Activated B cell treated with CpG ODN at 0.5 μM for 24 hours (primary cell): ENCODE measurements around the gene MRPL9. TPM values are rescaled to one million over a fixed set of nuclear protein-coding genes. Genes with fewer than 3 reads are reported as not detected.

ENCODE experiments used
- ATAC-seq: fragments of 200-7000 bp; cut with Tn5 transposase; one replicate; pipeline ENCODE4 v1.10.0; 2021; ENCODE audit warnings: low read depth, mild to moderate bottlenecking, moderate library complexity
- CTCF ChIA-PET: fragments of 350-600 bp; sonication (Branson Sonifier 250); formaldehyde crosslinking; loops from one replicate; lab custom pipeline; 2021; ENCODE audit warnings: antibody characterized with exemption; lab: Charles Lee
- POLR2A ChIA-PET: fragments of 350-600 bp; sonication (Branson Sonifier 250); formaldehyde crosslinking; loops from one replicate; lab custom pipeline; 2021; ENCODE audit warnings: antibody characterized with exemption; lab: Charles Lee
- DNase-seq: peaks from one replicate; pipeline ENCODE4 v3.0.0; 2022
- H3K27ac Mint-ChIP-seq: one replicate; pipeline ENCODE4 v1.8.0; 2020; ENCODE audit warnings: mixed read lengths
- H3K27me3 Mint-ChIP-seq: one replicate; pipeline ENCODE4 v1.8.0; 2021; ENCODE audit warnings: mixed read lengths
- H3K36me3 Mint-ChIP-seq: one replicate; pipeline ENCODE4 v1.8.0; 2021; ENCODE audit warnings: low read depth, mixed read lengths
- H3K4me1 Mint-ChIP-seq: one replicate; pipeline ENCODE4 v1.8.0; 2021; ENCODE audit warnings: mixed read lengths
- H3K4me3 Mint-ChIP-seq: one replicate; pipeline ENCODE4 v1.8.0; 2020; ENCODE audit warnings: mild to moderate bottlenecking, mixed read lengths
- H3K9me3 Mint-ChIP-seq: one replicate; pipeline ENCODE4 v1.8.0; 2020; ENCODE audit warnings: mixed read lengths
- intact Hi-C: fragments of 100-400 bp; cut with micrococcal nuclease; formaldehyde crosslinking; loops from one replicate; pipeline ENCODE4 v1.15.1; 2024
- total RNA-seq: library from RNA; stranded (reverse); gene quantifications from 2 replicates; pipeline ENCODE4 v1.2.3, GENCODE V29; 2022
- TF ChIP-seq, protein P1 (sequence below): fragments of 200-600 bp; IDR thresholded peaks from one replicate; pipeline ENCODE4 v1.8.0; 2022; ENCODE audit warnings: antibody characterized with exemption, mild to moderate bottlenecking

Gene MRPL9
- total RNA-seq, 1 donor from 2014 or later, result 96.2 TPM

DNA sequence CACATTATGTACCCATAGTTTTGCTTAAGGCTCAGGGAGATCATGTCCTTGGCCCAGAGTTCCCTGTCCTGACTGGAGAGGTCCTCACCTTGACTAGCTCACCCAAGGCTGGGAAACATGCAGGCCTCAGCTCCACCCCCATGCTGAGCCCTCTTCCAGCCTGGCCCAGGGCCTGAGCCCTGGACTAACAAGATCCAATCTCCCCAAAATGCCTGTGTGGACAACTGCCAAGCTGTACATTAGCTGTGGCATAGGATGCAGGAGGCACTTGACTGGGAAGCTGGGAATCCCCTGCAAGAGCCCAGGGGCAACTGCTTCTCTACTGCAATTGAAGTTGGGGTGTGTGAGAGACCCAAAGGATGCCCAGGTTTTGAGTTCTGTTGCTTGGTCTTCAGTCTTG is 39.9 kb upstream of the MRPL9 start:
- Mint-ChIP-seq H3K4me1 (peaks cover 8% of the 10 kb centered on the region), H3K27ac (no peak overlapping the region), H3K9me3 (no peaks in the 10 kb centered on the region), H3K36me3 (no peaks in the 10 kb centered on the region), H3K27me3 (peaks cover 7% of the 10 kb centered on the region), H3K4me3 (no peak overlapping the region)
- POLR2A ChIA-PET, result no interaction called here
- CTCF ChIA-PET, result no interaction called here
- intact Hi-C loops, result no loop called here
- TF ChIP-seq, protein P1, sequence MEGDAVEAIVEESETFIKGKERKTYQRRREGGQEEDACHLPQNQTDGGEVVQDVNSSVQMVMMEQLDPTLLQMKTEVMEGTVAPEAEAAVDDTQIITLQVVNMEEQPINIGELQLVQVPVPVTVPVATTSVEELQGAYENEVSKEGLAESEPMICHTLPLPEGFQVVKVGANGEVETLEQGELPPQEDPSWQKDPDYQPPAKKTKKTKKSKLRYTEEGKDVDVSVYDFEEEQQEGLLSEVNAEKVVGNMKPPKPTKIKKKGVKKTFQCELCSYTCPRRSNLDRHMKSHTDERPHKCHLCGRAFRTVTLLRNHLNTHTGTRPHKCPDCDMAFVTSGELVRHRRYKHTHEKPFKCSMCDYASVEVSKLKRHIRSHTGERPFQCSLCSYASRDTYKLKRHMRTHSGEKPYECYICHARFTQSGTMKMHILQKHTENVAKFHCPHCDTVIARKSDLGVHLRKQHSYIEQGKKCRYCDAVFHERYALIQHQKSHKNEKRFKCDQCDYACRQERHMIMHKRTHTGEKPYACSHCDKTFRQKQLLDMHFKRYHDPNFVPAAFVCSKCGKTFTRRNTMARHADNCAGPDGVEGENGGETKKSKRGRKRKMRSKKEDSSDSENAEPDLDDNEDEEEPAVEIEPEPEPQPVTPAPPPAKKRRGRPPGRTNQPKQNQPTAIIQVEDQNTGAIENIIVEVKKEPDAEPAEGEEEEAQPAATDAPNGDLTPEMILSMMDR, result no peak
- DNase-seq, result no peak
- ATAC-seq, result no peak

DNA sequence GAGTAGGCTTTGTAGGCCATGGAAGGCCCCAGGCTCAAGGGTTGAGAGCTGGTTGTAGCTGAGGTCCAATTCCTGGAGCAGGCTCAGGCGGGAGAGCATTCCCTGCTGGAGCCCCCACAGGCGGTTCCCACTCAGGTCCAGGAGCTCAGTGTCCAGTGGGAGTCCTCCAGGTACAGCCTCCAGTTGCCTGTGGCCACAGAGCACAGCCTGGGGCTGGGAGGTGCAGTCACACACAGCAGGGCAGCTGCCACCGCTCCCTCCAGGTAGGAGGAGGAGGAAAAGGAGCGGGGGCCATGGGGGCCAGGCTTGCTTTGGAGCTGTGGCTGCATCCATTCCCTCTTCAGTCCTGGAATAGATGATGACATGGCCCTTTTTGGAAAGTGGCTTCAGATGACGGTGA is 39.1 kb upstream of the MRPL9 start:
- Mint-ChIP-seq H3K36me3 (no peaks in the 10 kb centered on the region), H3K27ac (no peak overlapping the region), H3K9me3 (no peaks in the 10 kb centered on the region), H3K4me3 (no peak overlapping the region), H3K27me3 (peaks cover 7% of the 10 kb centered on the region), H3K4me1 (peaks cover 8% of the 10 kb centered on the region)
- TF ChIP-seq, protein P1, result no peak
- DNase-seq, result no peak
- intact Hi-C loops, result no loop called here
- ChIA-PET CTCF (no interaction called here), POLR2A (interaction anchor here (0.6 kb wide), 1 partner anchor 501 kb away, joined by 7 read pairs; no protein-coding TSS in a partner anchor)
- no peak for ATAC-seq

DNA sequence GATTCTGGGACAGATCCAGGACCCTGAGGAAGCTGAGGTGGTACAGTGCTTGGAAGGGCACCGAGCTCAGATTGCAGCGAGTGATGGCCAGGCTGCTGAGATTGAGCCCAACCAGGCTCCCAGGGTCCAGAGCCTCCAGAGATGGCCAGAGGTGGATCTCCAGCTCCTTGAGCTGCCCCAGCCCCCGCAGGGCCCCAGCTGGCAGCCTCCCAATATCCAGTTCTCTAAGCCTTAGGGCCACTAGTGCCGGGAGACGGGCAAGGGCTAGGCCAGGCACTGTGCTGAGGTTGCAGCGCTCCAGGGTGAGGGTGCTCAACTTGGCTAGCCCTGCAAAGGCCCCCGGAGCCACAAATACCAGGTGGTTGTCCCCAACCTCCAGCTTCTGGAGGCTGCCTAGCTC is 38.5 kb upstream of the MRPL9 start:
- DNase-seq (no peak), ATAC-seq (no peak)
- Mint-ChIP-seq H3K36me3 (no peaks in the 10 kb centered on the region), H3K4me1 (peaks cover 8% of the 10 kb centered on the region), H3K4me3 (no peak overlapping the region), H3K27ac (no peak overlapping the region), H3K9me3 (no peaks in the 10 kb centered on the region), H3K27me3 (peaks cover 7% of the 10 kb centered on the region)
- TF ChIP-seq, protein P1, result no peak
- POLR2A ChIA-PET, result no interaction called here
- CTCF ChIA-PET, result no interaction called here
- intact Hi-C loops, result no loop called here

DNA sequence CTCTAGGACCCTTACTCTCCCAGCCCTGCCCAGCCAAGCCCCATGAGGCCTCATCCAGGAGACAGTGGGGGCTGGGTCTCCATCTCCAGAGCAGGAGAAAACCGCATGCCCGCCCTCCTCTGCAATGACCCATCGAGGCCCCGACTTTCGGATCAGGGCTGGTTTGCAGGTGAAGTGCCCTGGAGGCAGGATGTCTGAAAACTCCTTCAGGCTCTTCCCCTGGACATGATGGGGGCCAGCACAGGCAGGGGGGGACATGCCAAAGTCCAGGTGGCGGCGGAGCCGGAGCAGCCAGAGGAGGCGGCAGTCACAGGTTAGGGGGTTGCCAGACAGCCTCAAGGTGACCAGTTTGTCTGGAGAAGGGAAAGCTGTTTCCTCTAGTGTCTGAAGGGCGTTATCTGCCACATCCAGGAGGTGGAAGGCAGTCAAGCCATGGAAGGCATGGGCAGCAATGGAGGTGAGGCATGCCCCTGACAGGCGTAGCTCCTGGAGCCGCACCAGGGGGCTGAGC is 38.1 kb upstream of the MRPL9 start:
- POLR2A ChIA-PET, result interaction anchor here (0.5 kb wide), 1 partner anchor 8 kb away, joined by 8 read pairs; no protein-coding TSS in a partner anchor
- Mint-ChIP-seq H3K4me3 (no peak overlapping the region), H3K36me3 (no peaks in the 10 kb centered on the region), H3K9me3 (no peaks in the 10 kb centered on the region), H3K4me1 (peaks cover 8% of the 10 kb centered on the region), H3K27me3 (peaks cover 7% of the 10 kb centered on the region), H3K27ac (no peak overlapping the region)
- CTCF ChIA-PET, result no interaction called here
- ATAC-seq, result no peak
- TF ChIP-seq, protein P1, result no peak
- intact Hi-C loops, result no loop called here
- DNase-seq, result no peak

DNA sequence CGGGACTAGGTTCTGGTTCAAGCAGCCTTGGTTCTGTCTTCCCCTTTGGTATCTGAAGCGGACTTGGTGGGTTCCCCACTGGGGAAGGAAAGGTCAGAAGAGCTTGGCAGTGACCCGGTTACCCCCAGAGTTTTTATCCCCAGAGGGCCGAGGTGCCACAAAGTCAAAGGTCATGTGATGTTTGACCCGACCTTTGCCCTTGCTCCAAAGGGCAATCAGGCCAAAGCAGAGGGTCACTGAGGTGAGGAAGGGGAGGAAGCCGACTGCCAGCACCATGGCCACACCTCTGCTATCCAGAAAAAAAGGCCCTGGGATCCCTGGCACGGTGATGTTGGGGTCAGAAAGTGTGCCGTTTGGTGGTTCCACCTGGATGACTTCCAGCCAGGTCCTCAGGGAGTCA is 37.5 kb upstream of the MRPL9 start:
- H3K4me3 Mint-ChIP-seq, result no peak overlapping the region
- H3K27ac Mint-ChIP-seq, result no peak overlapping the region
- no peaks in the 10 kb centered on the region for H3K9me3 Mint-ChIP-seq
- ATAC-seq (no peak), DNase-seq (no peak)
- H3K36me3 Mint-ChIP-seq, result no peaks in the 10 kb centered on the region
- TF ChIP-seq, protein P1, result no peak
- H3K27me3 Mint-ChIP-seq, result peaks cover 7% of the 10 kb centered on the region
- intact Hi-C loops, result no loop called here
- ChIA-PET CTCF (no interaction called here), POLR2A (no interaction called here)
- H3K4me1 Mint-ChIP-seq, result peaks cover 8% of the 10 kb centered on the region
